CD14-positive monocyte (primary cell): Measurements from ENCODE around the gene GJA9. TPM values are rescaled to one million over a fixed set of nuclear protein-coding genes. Genes with fewer than 3 reads are reported as not detected.

ENCODE experiments used
- DNase-seq, 3 donors: peaks; one replicate each; pipeline ENCODE4 v3.0.0-alpha.2; 2011 to 2022
- H2AFZ ChIP-seq: 2 replicates; pipeline ENCODE4 v1.6.0; 2012; ENCODE audit warnings: mild to moderate bottlenecking, low read depth, low read length, inconsistent platforms; ENCODE audit not compliant: insufficient read depth, poor library complexity, severe bottlenecking
- H3K27ac ChIP-seq, 2 donors: 1 replicate in 1 of 2; 2 replicates in 1 of 2; pipeline ENCODE4 v1.5.1; 2012 to 2013; ENCODE audit warnings: low read length in 2 of 2, control low read depth in 1 of 2, inconsistent platforms in 1 of 2, low read depth in 1 of 2, mild to moderate bottlenecking in 1 of 2
- H3K27me3 ChIP-seq, 2 donors: one replicate each; pipeline versions ENCODE4 v1.6.0 to v1.6.1; 2011 to 2013; ENCODE audit warnings: low read length in 2 of 2; ENCODE audit not compliant: control insufficient read depth in 2 of 2, insufficient read depth in 2 of 2
- H3K36me3 ChIP-seq, 2 donors: replicated peaks in 1 of 2; 1 replicate in 1 of 2; 2 replicates in 1 of 2; pipeline versions ENCODE4 v1.5.1 to v1.6.1; 2012 to 2013; ENCODE audit warnings: low read length in 2 of 2, control low read depth in 1 of 2, inconsistent platforms in 1 of 2, mild to moderate bottlenecking in 1 of 2; ENCODE audit not compliant: insufficient read depth in 2 of 2, control insufficient read depth in 1 of 2
- H3K4me1 ChIP-seq, 2 donors: 1 replicate in 1 of 2; 2 replicates in 1 of 2; pipeline versions ENCODE4 v1.5.1 to v1.6.1; 2012 to 2013; ENCODE audit warnings: low read length in 2 of 2, control low read depth in 1 of 2, inconsistent platforms in 1 of 2, mild to moderate bottlenecking in 1 of 2, moderate library complexity in 1 of 2; ENCODE audit not compliant: insufficient read depth in 2 of 2, control insufficient read depth in 1 of 2
- H3K4me2 ChIP-seq: replicated peaks from 2 replicates; pipeline ENCODE3; 2012; ENCODE audit warnings: low read length, moderate library complexity, mild to moderate bottlenecking; ENCODE audit not compliant: poor library complexity, severe bottlenecking; ENCODE audit errors: extremely low read depth
- H3K4me3 ChIP-seq, 3 experiments: fragments of 200-600 bp in 1 of 3; sonication (generic) in 1 of 3; replicated peaks in 1 of 3; 1 replicate in 2 of 3; 2 replicates in 1 of 3; pipeline ENCODE4 v1.5.1; 2011 to 2013; ENCODE audit warnings: low read length in 3 of 3, mild to moderate bottlenecking in 3 of 3, control low read depth in 2 of 3, low read depth in 2 of 3, inconsistent platforms in 1 of 3, moderate library complexity in 1 of 3
- H3K79me2 ChIP-seq: 2 replicates; pipeline ENCODE4 v1.6.0; 2012; ENCODE audit warnings: mild to moderate bottlenecking, control low read depth, inconsistent platforms, low read length, moderate library complexity; ENCODE audit not compliant: insufficient read depth
- H3K9ac ChIP-seq: 2 replicates; pipeline ENCODE4 v1.6.0; 2017; ENCODE audit warnings: low read length, mild to moderate bottlenecking; ENCODE audit not compliant: insufficient read depth, poor library complexity, severe bottlenecking
- H3K9me3 ChIP-seq, 2 donors: replicated peaks in 1 of 2; 1 replicate in 1 of 2; 2 replicates in 1 of 2; pipeline versions ENCODE4 v1.5.1 to v1.6.1; 2012 to 2013; ENCODE audit warnings: low read length in 2 of 2, control low read depth in 1 of 2; ENCODE audit not compliant: control insufficient read depth in 1 of 2, insufficient read depth in 1 of 2
- H4K20me1 ChIP-seq: 2 replicates; pipeline ENCODE4 v1.6.0; 2012; ENCODE audit warnings: mild to moderate bottlenecking, low read length, control low read depth, moderate library complexity; ENCODE audit not compliant: insufficient read depth
- H3K27ac Mint-ChIP-seq, 7 donors: one replicate each; pipeline ENCODE4 v1.8.0; 2020; ENCODE audit warnings: mild to moderate bottlenecking in 7 of 7, mixed read lengths in 7 of 7, moderate library complexity in 6 of 7, inconsistent platforms in 2 of 7
- H3K27me3 Mint-ChIP-seq, 3 donors: one replicate each; pipeline ENCODE4 v1.8.0; 2021 to 2022; ENCODE audit warnings: low read depth in 3 of 3, mild to moderate bottlenecking in 3 of 3, mixed read lengths in 3 of 3, moderate library complexity in 3 of 3, inconsistent platforms in 1 of 3
- H3K36me3 Mint-ChIP-seq, 2 donors: one replicate each; pipeline ENCODE4 v1.8.0; 2020; ENCODE audit warnings: mixed read lengths in 2 of 2, inconsistent platforms in 1 of 2, mild to moderate bottlenecking in 1 of 2
- H3K4me1 Mint-ChIP-seq: one replicate; pipeline ENCODE4 v1.8.0; 2020; ENCODE audit warnings: mild to moderate bottlenecking, mixed read lengths
- H3K4me3 Mint-ChIP-seq, 2 donors: one replicate each; pipeline ENCODE4 v1.8.0; 2020; ENCODE audit warnings: mild to moderate bottlenecking in 2 of 2, mixed read lengths in 2 of 2, moderate library complexity in 1 of 2
- H3K9me3 Mint-ChIP-seq, 7 donors: one replicate each; pipeline ENCODE4 v1.8.0; 2020 to 2022; ENCODE audit warnings: mixed read lengths in 7 of 7, mild to moderate bottlenecking in 6 of 7, moderate library complexity in 6 of 7, inconsistent platforms in 2 of 7
- WGBS: methylation state at CpG from one replicate; pipeline ENCODE4 v1.1.5; 2013; ENCODE audit warnings: missing lambda C conversion rate; ENCODE audit not compliant: insufficient coverage; 5-methylcytosine and 5-hydroxymethylcytosine counted together
- intact Hi-C, 2 donors: fragments of 100-400 bp; cut with micrococcal nuclease; formaldehyde crosslinking; loops; one replicate each; pipeline versions ENCODE4 v1.15.0 to v1.15.1; 2023
- polyA plus RNA-seq, 3 donors: library from polyadenylated mRNA; depleted of rRNA in 1 of 3; unstranded in 2 of 3; stranded (reverse) in 1 of 3; fragments of 300-500 nt in 2 of 3; fragments of >200 nt in 1 of 3; fragmentation: Illumina TruSeq in 2 of 3; gene quantifications; 1 replicate in 2 of 3; 2 replicates in 1 of 3; pipeline ENCODE4 v1.2.3, GENCODE V29; 2012 to 2021
- TF ChIP-seq, protein P1 (sequence below): fragments of 200-600 bp; IDR thresholded peaks from one replicate; pipeline ENCODE4 v1.8.0; 2022; ENCODE audit warnings: antibody characterized with exemption, mild to moderate bottlenecking

GJA9 gene
- polyA plus RNA-seq, 3 donors = not detected

DNA sequence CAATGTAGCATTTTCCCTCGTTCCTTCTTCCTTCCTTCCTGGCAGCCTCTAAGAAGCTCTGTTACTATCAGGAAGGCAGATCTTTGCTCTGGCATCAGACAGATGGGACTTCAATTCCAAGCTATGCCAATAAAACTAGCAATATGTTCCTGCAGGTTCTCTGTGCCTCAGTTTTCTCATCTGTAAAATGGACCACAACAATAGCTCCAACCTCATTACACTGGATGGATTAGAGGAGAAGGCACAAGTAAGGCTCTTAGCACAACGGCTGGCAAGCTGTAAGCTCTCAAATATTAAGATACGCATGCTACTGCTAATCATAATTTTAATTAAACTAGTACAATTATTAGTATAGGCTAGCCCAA, 49.0 kb downstream of the GJA9 start:
- Mint-ChIP-seq H3K4me1 (peaks cover 48% of the 10 kb centered on the region), H3K27me3 (peaks cover 0 to 2% (median 0%) of the 10 kb centered on the region in 3 donors), H3K27ac (no peak overlapping the region), H3K9me3 (no peaks in the 10 kb centered on the region), H3K36me3 (peaks cover 0 to 5% of the 10 kb centered on the region in 2 donors), H3K4me3 (no peak overlapping the region)
- no peak overlapping the region for H2AFZ ChIP-seq
- H3K36me3 ChIP-seq = peaks cover 0 to 4% of the 10 kb centered on the region in 2 donors
- H3K27me3 ChIP-seq = no peaks in the 10 kb centered on the region
- TF ChIP-seq, protein P1, sequence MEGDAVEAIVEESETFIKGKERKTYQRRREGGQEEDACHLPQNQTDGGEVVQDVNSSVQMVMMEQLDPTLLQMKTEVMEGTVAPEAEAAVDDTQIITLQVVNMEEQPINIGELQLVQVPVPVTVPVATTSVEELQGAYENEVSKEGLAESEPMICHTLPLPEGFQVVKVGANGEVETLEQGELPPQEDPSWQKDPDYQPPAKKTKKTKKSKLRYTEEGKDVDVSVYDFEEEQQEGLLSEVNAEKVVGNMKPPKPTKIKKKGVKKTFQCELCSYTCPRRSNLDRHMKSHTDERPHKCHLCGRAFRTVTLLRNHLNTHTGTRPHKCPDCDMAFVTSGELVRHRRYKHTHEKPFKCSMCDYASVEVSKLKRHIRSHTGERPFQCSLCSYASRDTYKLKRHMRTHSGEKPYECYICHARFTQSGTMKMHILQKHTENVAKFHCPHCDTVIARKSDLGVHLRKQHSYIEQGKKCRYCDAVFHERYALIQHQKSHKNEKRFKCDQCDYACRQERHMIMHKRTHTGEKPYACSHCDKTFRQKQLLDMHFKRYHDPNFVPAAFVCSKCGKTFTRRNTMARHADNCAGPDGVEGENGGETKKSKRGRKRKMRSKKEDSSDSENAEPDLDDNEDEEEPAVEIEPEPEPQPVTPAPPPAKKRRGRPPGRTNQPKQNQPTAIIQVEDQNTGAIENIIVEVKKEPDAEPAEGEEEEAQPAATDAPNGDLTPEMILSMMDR = no peak
- DNase-seq = no peak
- H3K9me3 ChIP-seq = no peaks in the 10 kb centered on the region
- H3K4me3 ChIP-seq = no peak overlapping the region
- intact Hi-C loops = loop anchor here (10.0 kb wide), 2 partner anchors 788 to 808 kb away; partner anchors contain the start of gene POU3F1 (in 1 of the 2)
- peaks cover 30 to 36% of the 10 kb centered on the region in 2 donors for H3K4me1 ChIP-seq
- H3K4me2 ChIP-seq = no peak overlapping the region
- H3K79me2 ChIP-seq = no peaks in the 10 kb centered on the region
- no peak overlapping the region for H3K9ac ChIP-seq
- WGBS = 100% methylated on average over 1 of the region's 3 CpGs
- H3K27ac ChIP-seq = no peak overlapping the region
- H4K20me1 ChIP-seq = no peaks in the 10 kb centered on the region

DNA sequence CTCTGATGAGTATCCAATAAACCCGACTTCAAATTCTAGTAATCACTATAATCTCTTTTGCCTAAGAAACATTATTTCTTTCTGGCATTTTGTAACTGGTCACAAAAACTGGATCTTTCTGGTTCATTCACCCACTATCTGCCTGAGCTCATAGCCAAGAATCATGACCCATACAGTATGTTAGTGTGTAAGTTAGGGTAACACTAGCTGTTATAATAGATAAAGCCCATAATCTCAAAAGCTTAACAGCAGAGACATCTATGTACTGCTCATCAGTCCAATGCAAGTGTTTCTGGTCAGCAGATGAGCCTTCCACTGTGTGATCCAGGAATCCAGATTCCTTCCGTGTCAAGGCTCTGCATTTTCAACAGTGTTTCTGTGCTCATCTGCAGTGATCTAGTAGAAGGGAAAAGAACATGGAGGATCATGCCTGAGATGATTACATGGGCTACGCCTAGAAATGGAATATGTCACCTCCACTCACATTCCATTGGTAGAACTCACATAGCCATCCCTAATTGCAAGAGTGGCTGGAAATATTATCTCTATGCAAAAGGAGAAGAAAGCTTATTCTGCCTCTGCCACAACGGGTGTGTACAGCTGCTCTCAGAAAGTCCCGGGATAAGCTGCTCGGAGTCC, 49.5 kb downstream of the GJA9 start:
- no peak overlapping the region for H3K27ac Mint-ChIP-seq
- DNase-seq = no peak
- TF ChIP-seq, protein P1 = no peak
- H3K36me3 ChIP-seq = no peaks in the 10 kb centered on the region
- no peaks in the 10 kb centered on the region for H3K36me3 Mint-ChIP-seq
- no peaks in the 10 kb centered on the region for H3K27me3 ChIP-seq
- no peaks in the 10 kb centered on the region for H3K79me2 ChIP-seq
- H3K27ac ChIP-seq = no peak overlapping the region
- peaks cover 0 to 2% (median 0%) of the 10 kb centered on the region in 3 donors for H3K27me3 Mint-ChIP-seq
- H2AFZ ChIP-seq = no peak overlapping the region
- intact Hi-C loops = loop anchor here (10.0 kb wide), 2 partner anchors 787 to 807 kb away; partner anchors contain the start of gene POU3F1 (in 1 of the 2)
- WGBS = 90% methylated on average over 5 of the region's 6 CpGs
- no peaks in the 10 kb centered on the region for H4K20me1 ChIP-seq
- no peaks in the 10 kb centered on the region for H3K9me3 Mint-ChIP-seq
- H3K4me2 ChIP-seq = no peak overlapping the region
- peaks cover 43% of the 10 kb centered on the region for H3K4me1 Mint-ChIP-seq
- H3K4me3 Mint-ChIP-seq = no peak overlapping the region
- H3K4me1 ChIP-seq = peaks cover 30 to 36% of the 10 kb centered on the region in 2 donors
- no peaks in the 10 kb centered on the region for H3K9me3 ChIP-seq
- no peak overlapping the region for H3K9ac ChIP-seq
- H3K4me3 ChIP-seq = no peak overlapping the region
